Activated T-cell treated with anti-CD3 and anti-CD28 coated beads, Interleukin-2, amount 50 U/mL, for 72 hours (primary cell): Measurements from ENCODE around the gene DNMT3A. TPM values are rescaled to one million over a fixed set of nuclear protein-coding genes. Genes with fewer than 3 reads are reported as not detected.

Experiments
- ATAC-seq, 2 donors: fragments of 150-1000 bp; cut with Tn5 transposase; replicated peaks in 1 of 2; 2 replicates each; pipeline ENCODE4 v1.10.0; 2021; ENCODE audit warnings: moderate library complexity in 2 of 2, mild to moderate bottlenecking in 1 of 2
- DNase-seq, 2 donors: peaks; one replicate each; pipeline ENCODE4 v3.0.0; 2021 to 2022; ENCODE audit warnings: mixed read lengths in 1 of 2
- H3K27ac Mint-ChIP-seq: one replicate; pipeline ENCODE4 v1.8.0; 2022; ENCODE audit warnings: mild to moderate bottlenecking, moderate library complexity, mixed read lengths
- H3K27me3 Mint-ChIP-seq: one replicate; pipeline ENCODE4 v1.8.0; 2022; ENCODE audit warnings: low read depth, mixed read lengths
- H3K36me3 Mint-ChIP-seq, 2 donors: one replicate each; pipeline ENCODE4 v1.8.0; 2022; ENCODE audit warnings: mixed read lengths in 2 of 2, mild to moderate bottlenecking in 1 of 2; ENCODE audit not compliant: insufficient read depth in 2 of 2
- H3K4me1 Mint-ChIP-seq: one replicate; pipeline ENCODE4 v1.8.0; 2022; ENCODE audit warnings: low read depth, mixed read lengths
- H3K4me3 Mint-ChIP-seq, 2 donors: one replicate each; pipeline ENCODE4 v1.8.0; 2022; ENCODE audit warnings: mild to moderate bottlenecking in 2 of 2, mixed read lengths in 2 of 2, moderate library complexity in 2 of 2
- H3K9me3 Mint-ChIP-seq, 2 donors: one replicate each; pipeline ENCODE4 v1.8.0; 2022; ENCODE audit warnings: mixed read lengths in 2 of 2
- total RNA-seq, 2 donors: library from RNA; stranded (reverse); gene quantifications; one replicate each; pipeline ENCODE4 v1.2.3, GENCODE V29; 2022

DNMT3A gene
- total RNA-seq, 2 donors from 2014 or later = 90.2 to 108 TPM

DNA sequence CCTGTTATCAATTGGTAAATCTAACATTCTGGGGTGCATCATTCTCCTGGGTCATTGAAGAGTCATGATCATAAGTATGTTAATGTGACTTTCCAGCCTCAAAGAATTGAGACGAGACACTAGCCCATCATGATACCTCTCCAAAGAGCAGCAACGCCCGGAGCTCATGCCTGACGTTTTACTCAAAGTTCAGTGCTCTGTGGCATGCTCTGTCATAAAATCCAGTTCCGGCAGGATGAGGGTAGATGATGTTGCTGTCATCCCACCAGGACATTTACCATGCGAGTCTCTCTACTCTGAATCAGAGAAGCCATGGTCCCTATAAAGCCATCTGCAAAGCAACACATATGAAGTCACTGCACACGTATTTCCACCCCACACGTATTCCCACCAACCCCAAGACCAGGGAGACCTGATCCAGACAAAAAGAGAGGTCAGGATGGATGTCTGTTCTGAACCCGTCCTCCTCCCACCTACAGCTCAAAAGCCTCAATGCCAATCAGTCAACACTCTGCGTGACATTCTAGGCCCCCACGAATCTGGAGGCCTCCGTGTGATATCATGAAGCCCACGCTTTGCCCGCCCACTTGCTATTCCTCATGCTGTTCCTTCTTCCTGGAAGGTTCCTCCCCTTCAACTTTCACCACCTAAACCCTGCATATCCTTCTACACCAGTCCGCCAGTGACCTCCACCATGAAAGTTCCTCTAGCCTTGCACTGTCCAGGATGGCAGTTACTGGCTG lies 85.8 kb downstream of the DNMT3A start:
- ATAC-seq (no peak), DNase-seq (no peak)
- no peaks in the 10 kb centered on the region for H3K9me3 Mint-ChIP-seq
- H3K27me3 Mint-ChIP-seq = no peaks in the 10 kb centered on the region
- peaks cover 55% of the 10 kb centered on the region for H3K4me1 Mint-ChIP-seq
- peaks cover 3 to 27% of the 10 kb centered on the region in 2 donors for H3K36me3 Mint-ChIP-seq
- H3K27ac Mint-ChIP-seq = peak overlapping the region; percentile 56
- H3K4me3 Mint-ChIP-seq = no peak overlapping the region

DNA sequence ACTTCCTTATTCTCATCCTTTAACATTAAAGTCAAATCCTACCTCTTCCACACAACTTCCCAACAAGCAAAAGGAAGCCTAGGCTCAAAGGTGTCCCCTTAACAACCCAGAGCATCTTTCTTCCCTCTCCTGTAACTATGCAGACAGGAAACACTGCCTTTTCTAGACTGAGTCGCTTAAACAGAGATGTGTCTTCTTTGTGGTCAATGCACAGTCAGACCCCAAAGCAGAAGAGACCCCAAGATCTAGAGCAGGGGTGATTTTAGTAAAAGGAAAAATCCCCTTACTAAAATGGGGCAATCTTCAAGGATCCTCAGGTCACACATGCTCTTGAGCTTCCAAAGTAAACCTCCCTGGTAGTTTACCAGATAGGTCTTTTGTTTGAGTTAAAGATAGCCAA lies 86.8 kb downstream of the DNMT3A start:
- ATAC-seq (peak; percentile 41 to 56), DNase-seq (no peak)
- Mint-ChIP-seq H3K4me1 (peaks cover 55% of the 10 kb centered on the region), H3K27me3 (no peaks in the 10 kb centered on the region), H3K4me3 (peak overlapping the region in 1 of 2 donors; percentile 15), H3K27ac (peak overlapping the region; percentile 56), H3K9me3 (no peaks in the 10 kb centered on the region), H3K36me3 (peaks cover 3 to 22% of the 10 kb centered on the region in 2 donors)

DNA sequence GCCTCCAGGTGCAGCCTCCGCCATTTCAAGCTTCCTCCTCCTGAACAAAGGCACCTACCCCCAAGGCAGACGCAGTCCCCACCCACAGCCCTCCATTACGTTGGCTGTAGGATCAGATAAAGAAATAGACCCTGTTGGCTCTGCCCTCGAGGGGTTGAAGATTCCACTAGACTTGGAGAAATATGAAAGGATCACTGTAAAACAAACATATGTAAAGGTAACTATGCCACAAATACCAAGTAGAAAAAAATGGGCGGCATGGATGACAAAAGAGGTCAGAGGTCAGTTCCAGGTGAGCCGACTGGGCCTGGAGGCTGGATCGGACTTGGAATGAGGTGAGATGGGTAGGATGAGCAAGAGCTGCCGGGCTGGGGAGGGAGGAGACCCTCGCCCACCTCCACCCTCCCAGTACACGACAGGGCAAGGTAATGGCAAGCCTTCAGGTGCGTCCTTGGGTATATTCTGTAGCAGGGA lies 88.5 kb downstream of the DNMT3A start:
- ATAC-seq (no peak), DNase-seq (no peak)
- peaks cover 54% of the 10 kb centered on the region for H3K4me1 Mint-ChIP-seq
- peak overlapping the region; percentile 59 to 64 for H3K4me3 Mint-ChIP-seq
- peak overlapping the region; percentile 52 for H3K27ac Mint-ChIP-seq
- peaks cover 7 to 27% of the 10 kb centered on the region in 2 donors for H3K36me3 Mint-ChIP-seq
- no peaks in the 10 kb centered on the region for H3K27me3 Mint-ChIP-seq
- H3K9me3 Mint-ChIP-seq = no peaks in the 10 kb centered on the region

DNA sequence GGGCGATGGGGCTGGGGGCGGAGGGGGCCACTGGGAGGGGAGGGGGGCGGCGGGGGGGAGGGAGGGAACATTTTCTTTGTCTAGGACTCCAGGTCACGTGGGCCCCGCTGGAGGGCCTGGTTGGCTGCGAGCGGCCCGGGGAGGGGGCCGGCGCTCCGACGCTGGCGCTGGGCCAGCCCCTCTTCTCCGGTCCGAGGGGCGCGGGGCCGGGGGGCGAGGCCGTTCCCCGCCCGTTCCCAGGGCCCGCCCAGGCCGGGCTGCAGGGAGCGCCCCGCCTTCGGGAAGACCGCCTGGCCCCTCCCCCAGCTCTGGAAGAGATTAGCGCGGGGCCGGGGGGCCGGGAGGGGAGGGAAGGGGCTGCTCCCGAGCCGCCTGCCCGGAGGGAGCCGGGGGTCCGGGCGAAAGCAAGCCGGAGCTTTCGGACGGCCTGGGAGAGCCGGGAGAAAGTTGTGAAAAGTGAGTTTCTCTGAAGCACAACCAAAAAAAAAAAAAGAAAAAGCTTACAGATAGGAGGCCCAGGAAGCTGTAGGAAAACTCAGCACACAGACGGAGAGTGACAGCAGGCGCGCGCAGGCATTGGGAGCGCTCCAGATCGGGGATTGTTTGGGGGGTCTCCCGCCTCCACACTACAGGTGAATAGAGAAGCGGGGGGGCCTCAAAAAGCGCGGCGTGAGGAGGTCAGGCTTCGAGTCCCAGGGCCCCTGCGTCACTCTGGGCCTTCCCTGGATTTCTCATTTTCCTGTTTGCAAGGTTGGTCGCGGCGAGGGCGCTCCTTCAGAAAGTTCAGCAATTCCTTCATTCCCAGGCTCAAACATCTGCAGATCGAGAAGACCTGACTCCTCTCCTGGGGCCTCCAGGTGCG lies 89.2 kb downstream of the DNMT3A start:
- DNase-seq (peak; percentile 63 to 68), ATAC-seq (peak; percentile 72)
- Mint-ChIP-seq H3K4me1 (peaks cover 54% of the 10 kb centered on the region), H3K36me3 (peaks cover 8 to 29% of the 10 kb centered on the region in 2 donors), H3K4me3 (peak overlapping the region; percentile 59 to 82), H3K9me3 (no peaks in the 10 kb centered on the region), H3K27me3 (no peaks in the 10 kb centered on the region), H3K27ac (peak overlapping the region; percentile 52)

DNA sequence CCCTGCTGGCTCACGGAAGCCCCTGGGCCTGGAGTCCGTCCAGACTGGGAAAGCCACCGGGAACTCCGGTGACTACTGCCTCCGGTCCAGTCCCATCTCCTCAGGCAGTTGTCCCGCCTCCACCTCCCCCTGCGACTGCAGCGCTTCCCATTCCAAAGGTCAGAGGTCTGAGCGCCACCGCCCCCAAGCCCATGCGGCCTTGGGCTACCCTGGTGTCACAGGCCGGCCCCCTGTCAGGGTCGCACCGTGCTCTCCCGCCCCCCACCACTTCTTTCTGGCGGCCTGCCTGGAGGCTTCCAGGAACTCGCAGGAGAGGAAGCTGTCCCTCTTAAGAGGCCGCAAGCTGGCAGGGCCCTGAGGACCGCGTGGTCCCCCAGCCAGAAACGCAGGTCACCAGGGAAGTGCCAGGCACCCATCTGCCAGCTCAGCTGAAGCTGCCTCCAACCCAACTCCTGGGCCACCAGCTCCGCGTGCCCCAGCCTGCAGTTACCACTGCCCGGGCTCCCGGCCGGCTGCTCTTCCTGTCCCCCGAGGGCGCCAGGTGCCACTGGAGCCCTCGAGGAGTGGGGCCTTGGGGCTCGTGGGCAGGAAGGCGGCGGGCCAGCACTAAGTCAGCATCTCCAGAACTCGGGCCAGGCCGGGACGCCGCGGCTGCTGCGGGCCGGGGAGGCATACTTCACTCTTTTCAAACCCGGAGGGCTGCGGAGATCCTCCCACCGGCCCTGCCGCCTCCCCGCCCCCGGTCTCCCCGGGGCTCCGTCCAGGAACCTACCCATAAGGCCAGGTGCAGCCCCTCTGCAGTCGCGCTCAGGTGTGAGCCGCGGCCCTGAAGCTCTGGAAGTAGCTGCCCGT lies 90.1 kb downstream of the DNMT3A start:
- Mint-ChIP-seq H3K27ac (no peak overlapping the region), H3K9me3 (no peaks in the 10 kb centered on the region), H3K36me3 (peaks cover 8 to 32% of the 10 kb centered on the region in 2 donors), H3K4me3 (peak overlapping the region; percentile 66 to 82), H3K4me1 (peaks cover 52% of the 10 kb centered on the region), H3K27me3 (no peaks in the 10 kb centered on the region)
- ATAC-seq = peak; percentile 56 to 63
- peak; percentile 57 to 62 for DNase-seq

DNA sequence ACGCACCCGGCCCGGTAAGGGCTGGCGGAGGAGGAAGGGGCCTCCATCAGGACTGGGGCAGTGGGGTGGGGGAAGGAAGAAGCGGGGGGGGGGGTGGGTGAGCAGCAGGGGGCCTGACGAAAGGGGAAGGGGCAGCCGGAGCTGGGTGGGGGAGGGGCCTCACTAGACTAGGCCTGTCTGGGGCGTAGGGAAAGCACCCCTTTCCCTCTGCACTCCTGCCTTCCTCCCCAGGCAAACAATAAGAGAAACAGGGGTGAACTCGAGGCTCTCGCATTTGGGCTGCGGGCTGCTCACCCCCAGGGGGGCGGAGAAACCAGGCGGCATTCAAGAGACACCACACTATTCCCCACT lies 90.7 kb downstream of the DNMT3A start:
- Mint-ChIP-seq H3K4me1 (peaks cover 46% of the 10 kb centered on the region), H3K9me3 (no peaks in the 10 kb centered on the region), H3K36me3 (peaks cover 10 to 31% of the 10 kb centered on the region in 2 donors), H3K4me3 (peak overlapping the region; percentile 82 to 85), H3K27me3 (no peaks in the 10 kb centered on the region), H3K27ac (peak overlapping the region; percentile 17)
- ATAC-seq = peak in 1 of 2 donors; percentile 6
- peak in 1 of 2 donors; percentile 15 for DNase-seq

DNA sequence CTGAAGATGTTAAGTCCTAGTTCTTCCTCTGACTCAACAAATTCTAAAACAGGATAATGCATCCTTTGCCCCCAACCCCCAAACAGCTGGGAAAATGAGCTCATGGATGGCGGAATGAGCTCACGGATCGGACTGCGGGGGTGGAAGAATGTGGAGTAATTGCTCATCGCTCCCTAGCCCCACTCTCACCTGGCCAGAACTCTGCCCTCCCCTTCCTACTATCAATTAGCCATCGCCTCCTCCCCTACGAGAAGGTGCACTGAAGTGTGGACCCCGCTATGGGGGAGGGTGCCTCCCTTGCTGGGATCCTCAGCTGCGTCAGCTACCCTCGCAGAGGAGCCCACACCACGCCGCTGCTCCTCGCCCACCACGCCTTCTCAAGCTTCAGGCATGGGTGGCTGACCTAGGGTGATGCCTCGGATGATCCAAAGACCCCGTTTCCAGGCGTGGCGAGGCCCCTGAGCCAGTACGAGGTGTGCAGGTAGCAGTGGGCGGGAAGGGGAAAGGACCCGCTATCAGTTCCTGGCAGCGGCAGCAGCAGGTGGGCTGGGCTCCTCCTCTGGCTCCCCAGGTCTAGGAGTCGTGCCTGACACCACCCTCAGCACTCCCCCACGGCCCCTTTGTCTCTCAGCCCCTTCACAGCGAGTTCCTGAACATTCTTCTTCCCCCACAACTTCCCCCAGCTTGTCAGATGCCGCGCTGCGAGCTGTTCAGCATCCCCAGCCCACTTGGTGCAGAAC lies 91.2 kb downstream of the DNMT3A start:
- Mint-ChIP-seq H3K36me3 (peaks cover 9 to 28% of the 10 kb centered on the region in 2 donors), H3K4me1 (peaks cover 45% of the 10 kb centered on the region), H3K27me3 (no peaks in the 10 kb centered on the region), H3K27ac (peak overlapping the region; percentile 17), H3K4me3 (peak overlapping the region; percentile 82 to 85), H3K9me3 (no peaks in the 10 kb centered on the region)
- DNase-seq (peak; percentile 18 to 35), ATAC-seq (no peak)

DNA sequence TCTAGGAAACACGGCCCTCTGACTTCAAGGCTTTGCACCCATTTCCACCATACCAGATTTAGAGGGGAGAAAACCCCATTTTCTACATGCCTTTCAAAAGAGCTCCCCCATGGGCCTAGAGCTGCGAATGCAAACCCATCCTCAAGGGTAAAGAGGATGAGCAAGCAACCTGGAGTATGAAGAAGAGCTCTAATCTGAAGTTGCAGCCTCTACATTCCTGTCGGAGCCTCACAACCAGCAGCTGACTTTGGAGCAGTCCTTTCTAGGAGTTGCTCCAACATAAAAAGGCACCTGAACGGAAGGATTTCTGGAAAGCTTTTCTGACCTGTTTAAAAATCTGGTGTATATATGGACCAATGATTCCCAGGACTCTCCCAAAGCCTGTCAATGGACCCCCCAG lies 91.9 kb downstream of the DNMT3A start:
- Mint-ChIP-seq H3K9me3 (no peaks in the 10 kb centered on the region), H3K4me1 (peaks cover 41% of the 10 kb centered on the region)

DNA sequence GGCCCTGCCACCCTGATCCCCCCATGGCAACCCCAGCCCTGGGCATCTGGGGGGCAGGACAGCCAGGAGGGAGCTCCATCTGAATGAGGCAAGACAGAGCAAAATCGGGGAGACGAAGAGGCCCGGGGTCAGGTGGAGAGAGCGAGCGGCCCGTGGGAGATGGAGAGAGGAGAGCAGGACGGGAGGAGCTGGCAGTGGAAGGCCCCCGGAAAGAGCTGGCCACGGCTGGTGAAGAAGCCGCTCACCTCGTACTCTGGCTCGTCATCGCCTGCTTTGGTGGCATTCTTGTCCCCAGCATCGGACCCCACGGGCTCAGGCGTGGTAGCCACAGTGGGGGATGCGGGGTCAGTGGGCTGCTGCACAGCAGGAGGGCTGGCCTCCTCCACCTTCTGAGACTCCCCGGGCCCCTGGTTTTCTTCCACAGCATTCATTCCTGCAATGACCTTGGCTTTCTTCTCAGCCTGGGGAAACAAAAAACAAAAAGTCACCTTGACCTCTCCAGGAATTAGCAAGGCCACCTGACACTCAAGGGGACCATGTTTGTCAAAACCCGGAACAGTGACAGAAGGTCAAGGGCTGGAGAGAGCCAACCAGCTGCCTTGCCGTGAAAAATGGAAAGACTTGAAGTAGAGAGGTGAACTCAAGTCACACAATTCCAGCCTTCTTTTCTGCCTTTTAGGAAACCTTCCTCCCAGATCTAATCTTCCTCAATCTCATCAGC lies 93.8 kb downstream of the DNMT3A start:
- Mint-ChIP-seq H3K9me3 (no peaks in the 10 kb centered on the region), H3K4me1 (peaks cover 30% of the 10 kb centered on the region), H3K27ac (peak overlapping the region; percentile 42), H3K36me3 (peaks cover 8 to 18% of the 10 kb centered on the region in 2 donors), H3K27me3 (no peaks in the 10 kb centered on the region), H3K4me3 (no peak overlapping the region)
- no peak for DNase-seq
- ATAC-seq = no peak

More for the DNA sequence above, 91.9 kb downstream of the DNMT3A start:
- Mint-ChIP-seq H3K36me3 (peaks cover 8 to 26% of the 10 kb centered on the region in 2 donors), H3K27me3 (no peaks in the 10 kb centered on the region), H3K4me3 (peak overlapping the region; percentile 29 to 82), H3K27ac (peak overlapping the region; percentile 41)
- DNase-seq (no peak), ATAC-seq (no peak)

DNA sequence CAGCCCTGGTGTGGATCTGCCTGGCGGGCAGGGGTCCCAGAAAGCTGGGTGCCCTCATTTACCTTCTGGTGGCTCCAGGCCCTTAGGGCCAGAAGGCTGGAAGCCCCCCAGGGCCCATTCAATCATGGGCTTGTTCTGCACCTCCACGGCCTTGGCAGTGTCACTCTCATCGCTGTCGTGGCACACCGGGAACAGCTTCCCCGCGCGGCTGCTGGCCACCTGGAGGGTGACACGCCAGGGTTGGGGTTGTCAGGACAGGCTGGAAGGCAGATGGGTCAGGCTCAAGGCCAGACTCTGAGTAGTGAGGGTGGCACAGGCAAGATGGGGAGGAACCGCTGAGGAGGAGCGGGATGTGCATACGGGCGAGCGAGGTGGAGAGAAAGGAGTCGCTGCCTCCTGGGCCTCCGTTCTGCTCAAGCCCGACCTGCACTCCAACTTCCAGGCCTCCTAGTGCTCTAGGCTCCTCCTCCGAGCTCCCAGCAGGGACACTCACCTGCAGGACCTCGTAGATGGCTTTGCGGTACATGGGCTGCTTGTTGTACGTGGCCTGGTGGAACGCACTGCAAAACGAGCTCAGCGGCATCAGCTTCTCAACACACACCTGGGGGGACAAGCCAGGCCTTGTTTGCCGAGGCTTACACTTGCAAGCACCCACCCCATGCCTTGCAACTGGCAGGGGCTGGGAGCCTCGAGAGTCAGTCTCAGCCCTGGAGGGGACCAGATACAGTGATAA lies 95.0 kb downstream of the DNMT3A start:
- Mint-ChIP-seq H3K36me3 (peaks cover 8 to 27% of the 10 kb centered on the region in 2 donors), H3K9me3 (no peaks in the 10 kb centered on the region)
- no peak for DNase-seq

DNA sequence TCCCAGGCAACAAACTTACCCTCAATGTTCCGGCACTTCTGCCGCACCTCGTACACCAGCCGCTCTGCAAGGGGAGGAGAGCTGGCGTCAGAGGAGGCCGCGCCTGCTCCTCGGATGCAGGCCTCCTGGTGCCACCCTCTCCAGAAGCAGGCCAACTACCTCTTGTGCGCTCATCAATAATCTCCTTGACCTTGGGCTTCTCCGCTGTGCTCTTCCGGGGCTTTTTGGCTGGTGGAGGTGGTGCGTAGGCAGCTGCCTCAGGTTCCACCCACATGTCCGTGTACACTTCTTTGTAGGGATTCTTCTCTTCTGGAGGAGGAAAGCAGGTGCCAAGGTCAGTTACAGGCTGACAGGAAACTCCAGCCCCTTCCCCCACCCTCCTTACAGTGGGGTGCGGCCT lies 95.7 kb downstream of the DNMT3A start:
- H3K27ac Mint-ChIP-seq = no peak overlapping the region
- H3K36me3 Mint-ChIP-seq = peaks cover 8 to 27% of the 10 kb centered on the region in 2 donors
- H3K4me3 Mint-ChIP-seq = no peak overlapping the region
- ATAC-seq = no peak
- no peak for DNase-seq
- H3K4me1 Mint-ChIP-seq = peaks cover 19% of the 10 kb centered on the region
- no peaks in the 10 kb centered on the region for H3K27me3 Mint-ChIP-seq
- no peaks in the 10 kb centered on the region for H3K9me3 Mint-ChIP-seq

More for the DNA sequence above, 95.0 kb downstream of the DNMT3A start:
- no peaks in the 10 kb centered on the region for H3K27me3 Mint-ChIP-seq
- no peak for ATAC-seq
- H3K4me1 Mint-ChIP-seq = peaks cover 24% of the 10 kb centered on the region
- H3K27ac Mint-ChIP-seq = no peak overlapping the region
- H3K4me3 Mint-ChIP-seq = no peak overlapping the region
